ENCODE data around the gene EDNRA.

EDNRA gene

DNA sequence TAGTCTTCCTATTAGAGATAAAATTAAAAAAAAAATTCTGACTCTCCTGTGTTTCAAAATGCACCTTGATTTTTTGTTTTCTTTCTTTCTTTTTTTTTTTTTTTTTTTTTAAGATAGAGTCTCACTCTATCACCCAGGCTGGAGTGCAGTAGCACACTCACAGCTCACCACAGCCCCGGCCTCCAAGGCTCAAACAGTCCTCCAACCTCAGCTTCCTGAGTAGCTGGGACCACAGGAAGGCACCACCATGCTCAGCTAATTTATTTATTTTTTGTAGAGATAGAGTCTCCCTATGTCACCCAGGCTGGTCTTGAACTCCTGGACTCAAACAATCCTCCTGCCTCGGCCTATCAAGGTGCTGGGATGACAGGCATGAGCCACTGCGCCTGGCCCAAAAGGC, 95.2 kb downstream of the EDNRA start:
- Histone ChIP-seq H3K9me3 (ENCODE audit: control insufficient read depth, insufficient read depth, low read length) (no peaks in the 10 kb centered on the region), H3K27me3 (ENCODE audit: control insufficient read depth, low read length) (no peaks in the 10 kb centered on the region), H3F3A (ENCODE audit: control insufficient read depth, insufficient read depth) (no peaks in the 10 kb centered on the region), H3K79me2 (ENCODE audit: control insufficient read depth, low read length) (no peaks in the 10 kb centered on the region), H3K9me2 (replicated peaks; ENCODE audit: control insufficient read depth, low read length) (no peaks in the 10 kb centered on the region), H3K4me3 (ENCODE audit: low read length) (no peak overlapping the region), H3K4me1 (ENCODE audit: control insufficient read depth, low read length) (no peaks in the 10 kb centered on the region), H3K27ac (ENCODE audit: low read depth, low read length) (no peak overlapping the region), H3K4me2 (ENCODE audit: low read length) (no peak overlapping the region), H3K36me3 (ENCODE audit: control insufficient read depth, low read length) (no peaks in the 10 kb centered on the region), H4K20me1 (ENCODE audit: control insufficient read depth, insufficient read depth, low read depth, low read length) (no peaks in the 10 kb centered on the region)
- no peak for TF ChIP-seq CTCF (IDR thresholded peaks at IDR 0.05; ENCODE audit: low read depth, low read length, poor library complexity, severe bottlenecking)
- TF ChIP-seq EZH2phosphoT487 (IDR thresholded peaks at IDR 0.05; ENCODE audit: borderline replicate concordance, low read length) = no peak

DNA sequence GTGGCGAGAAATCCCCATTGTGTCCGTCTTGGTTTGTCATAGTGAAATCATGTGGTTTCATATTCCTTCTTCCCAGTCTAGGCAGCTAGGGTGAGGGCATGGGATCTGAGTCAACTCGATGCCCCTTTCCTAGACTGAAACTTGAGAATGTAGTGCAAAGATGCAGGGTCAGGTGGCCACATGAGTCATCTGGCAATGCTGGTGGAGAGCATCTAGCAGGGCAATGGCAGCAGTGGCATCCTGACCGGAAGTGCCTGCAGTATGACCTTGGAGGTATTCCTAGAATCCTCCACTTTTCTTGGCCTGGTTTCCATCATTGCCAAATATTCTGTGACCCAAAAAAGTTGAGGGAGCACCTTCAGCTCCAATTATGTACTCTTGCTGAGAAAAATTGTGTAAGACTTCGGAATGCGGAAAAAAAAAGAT, 97.2 kb downstream of the EDNRA start:
- H3K4me2 ChIP-seq (ENCODE audit: low read length) = no peak overlapping the region
- no peaks in the 10 kb centered on the region for H3K4me1 ChIP-seq (ENCODE audit: control insufficient read depth, low read length)
- H3K9me2 ChIP-seq (replicated peaks; ENCODE audit: control insufficient read depth, low read length) = no peaks in the 10 kb centered on the region
- TF ChIP-seq CTCF (IDR thresholded peaks at IDR 0.05; ENCODE audit: low read depth, low read length, poor library complexity, severe bottlenecking) (no peak), EZH2phosphoT487 (IDR thresholded peaks at IDR 0.05; ENCODE audit: borderline replicate concordance, low read length) (no peak)
- H3K4me3 ChIP-seq (ENCODE audit: low read length) = no peak overlapping the region
- no peaks in the 10 kb centered on the region for H3K79me2 ChIP-seq (ENCODE audit: control insufficient read depth, low read length)
- no peaks in the 10 kb centered on the region for H3K27me3 ChIP-seq (ENCODE audit: control insufficient read depth, low read length)
- no peaks in the 10 kb centered on the region for H3K36me3 ChIP-seq (ENCODE audit: control insufficient read depth, low read length)
- no peaks in the 10 kb centered on the region for H3F3A ChIP-seq (ENCODE audit: control insufficient read depth, insufficient read depth)
- H3K27ac ChIP-seq (ENCODE audit: low read depth, low read length) = no peak overlapping the region
- H4K20me1 ChIP-seq (ENCODE audit: control insufficient read depth, insufficient read depth, low read depth, low read length) = no peaks in the 10 kb centered on the region
- H3K9me3 ChIP-seq (ENCODE audit: control insufficient read depth, insufficient read depth, low read length) = no peaks in the 10 kb centered on the region

GRCh38 chr4:147578593-147578992, 97.7 kb downstream of the EDNRA start:
- H3K9me2 ChIP-seq (replicated peaks; ENCODE audit: control insufficient read depth, low read length) = no peaks in the 10 kb centered on the region

More at GRCh38 chr4:147578593-147578992, 97.7 kb downstream of the EDNRA start:
- H4K20me1 ChIP-seq (ENCODE audit: control insufficient read depth, insufficient read depth, low read depth, low read length) = no peaks in the 10 kb centered on the region
- H3F3A ChIP-seq (ENCODE audit: control insufficient read depth, insufficient read depth) = no peaks in the 10 kb centered on the region
- TF ChIP-seq EZH2phosphoT487 (IDR thresholded peaks at IDR 0.05; ENCODE audit: borderline replicate concordance, low read length) = no peak
- no peak for TF ChIP-seq CTCF (IDR thresholded peaks at IDR 0.05; ENCODE audit: low read depth, low read length, poor library complexity, severe bottlenecking)
- H3K4me2 ChIP-seq (ENCODE audit: low read length) = no peak overlapping the region
- no peaks in the 10 kb centered on the region for H3K4me1 ChIP-seq (ENCODE audit: control insufficient read depth, low read length)
- no peaks in the 10 kb centered on the region for H3K36me3 ChIP-seq (ENCODE audit: control insufficient read depth, low read length)
- H3K79me2 ChIP-seq (ENCODE audit: control insufficient read depth, low read length) = no peaks in the 10 kb centered on the region
- H3K27me3 ChIP-seq (ENCODE audit: control insufficient read depth, low read length) = no peaks in the 10 kb centered on the region
- H3K9me3 ChIP-seq (ENCODE audit: control insufficient read depth, insufficient read depth, low read length) = no peaks in the 10 kb centered on the region
- no peak overlapping the region for H3K27ac ChIP-seq (ENCODE audit: low read depth, low read length)
- H3K4me3 ChIP-seq (ENCODE audit: low read length) = no peak overlapping the region
